Mesenchymal stem cell (in vitro differentiated cells and primary cell): ENCODE results near the gene ERICH2.

ENCODE experiments used
- DNase-seq: peaks from one replicate; pipeline ENCODE4 v3.0.0-alpha.2; 2013
- H2AFZ ChIP-seq: one replicate; pipeline ENCODE4 v1.6.1; 2013; ENCODE audit warnings: low read depth, mild to moderate bottlenecking, control low read depth, inconsistent platforms, low read length, moderate library complexity
- H2AK5ac ChIP-seq: 2 replicates; pipeline ENCODE4 v1.6.1; 2013; ENCODE audit warnings: low read length, moderate library complexity, mild to moderate bottlenecking, inconsistent platforms; ENCODE audit not compliant: severe bottlenecking
- H2BK120ac ChIP-seq: one replicate; pipeline ENCODE4 v1.6.1; 2013; ENCODE audit warnings: low read depth, mild to moderate bottlenecking, inconsistent platforms, low read length, moderate library complexity
- H2BK12ac ChIP-seq, 2 experiments: one replicate each; pipeline ENCODE4 v1.6.1; 2013; ENCODE audit warnings: inconsistent platforms in 2 of 2, low read length in 2 of 2, mild to moderate bottlenecking in 2 of 2, moderate library complexity in 2 of 2, control low read depth in 1 of 2
- H2BK15ac ChIP-seq: one replicate; pipeline ENCODE4 v1.6.1; 2013; ENCODE audit warnings: mild to moderate bottlenecking, low read depth, inconsistent platforms; ENCODE audit not compliant: poor library complexity, severe bottlenecking
- H2BK5ac ChIP-seq: 2 replicates; pipeline ENCODE4 v1.6.1; 2013; ENCODE audit warnings: low read depth, mild to moderate bottlenecking, low read length, control low read depth, inconsistent platforms; ENCODE audit not compliant: poor library complexity, severe bottlenecking
- H3K14ac ChIP-seq, 2 experiments: one replicate each; pipeline ENCODE4 v1.6.1; 2013; ENCODE audit warnings: inconsistent platforms in 2 of 2, low read length in 2 of 2, control low read depth in 1 of 2, mild to moderate bottlenecking in 1 of 2, moderate library complexity in 1 of 2
- H3K18ac ChIP-seq, 2 experiments: one replicate each; pipeline ENCODE4 v1.6.1; 2013; ENCODE audit warnings: inconsistent platforms in 2 of 2, low read length in 2 of 2, control low read depth in 1 of 2, low read depth in 1 of 2, mild to moderate bottlenecking in 1 of 2
- H3K23ac ChIP-seq, 2 experiments: one replicate each; pipeline ENCODE4 v1.6.1; 2013; ENCODE audit warnings: inconsistent platforms in 2 of 2, low read length in 2 of 2, mild to moderate bottlenecking in 2 of 2, moderate library complexity in 2 of 2, control low read depth in 1 of 2
- H3K27ac ChIP-seq: 2 replicates; pipeline ENCODE4 v1.5.1; 2013; ENCODE audit warnings: mild to moderate bottlenecking, moderate library complexity, low read length, control low read depth, inconsistent platforms; ENCODE audit not compliant: poor library complexity, severe bottlenecking
- H3K27me3 ChIP-seq, 2 experiments: 2 replicates each; pipeline versions ENCODE4 v1.6.1 to v1.7.0; 2013; ENCODE audit warnings: low read length in 2 of 2, mild to moderate bottlenecking in 2 of 2, moderate library complexity in 2 of 2, control low read depth in 1 of 2, inconsistent platforms in 1 of 2; ENCODE audit not compliant: control insufficient read depth in 1 of 2, insufficient read depth in 1 of 2
- H3K36me3 ChIP-seq, 2 experiments: 2 replicates each; pipeline versions ENCODE4 v1.6.1 to v1.7.0; 2013; ENCODE audit warnings: low read length in 2 of 2, control low read depth in 1 of 2, inconsistent platforms in 1 of 2, low read depth in 1 of 2, mild to moderate bottlenecking in 1 of 2; ENCODE audit not compliant: insufficient read depth in 2 of 2, control insufficient read depth in 1 of 2
- H3K4ac ChIP-seq, 2 experiments: one replicate each; pipeline ENCODE4 v1.6.1; 2013; ENCODE audit warnings: inconsistent platforms in 2 of 2, low read length in 2 of 2, mild to moderate bottlenecking in 2 of 2, moderate library complexity in 2 of 2, control low read depth in 1 of 2, low read depth in 1 of 2
- H3K4me1 ChIP-seq: 2 replicates; pipeline ENCODE4 v1.6.1; 2013; ENCODE audit warnings: low read depth, low read length, control low read depth; ENCODE audit not compliant: control insufficient read depth, insufficient read depth
- H3K4me2 ChIP-seq: 2 replicates; pipeline ENCODE4 v1.6.1; 2013; ENCODE audit warnings: low read length, mild to moderate bottlenecking, inconsistent platforms; ENCODE audit not compliant: poor library complexity, severe bottlenecking
- H3K4me3 ChIP-seq, 2 experiments: 2 replicates each; pipeline versions ENCODE4 v1.5.1 to v1.7.0; 2013; ENCODE audit warnings: low read length in 2 of 2, mild to moderate bottlenecking in 2 of 2, control low read depth in 1 of 2, low read depth in 1 of 2; ENCODE audit not compliant: insufficient read depth in 1 of 2
- H3K79me1 ChIP-seq: replicated peaks from 2 replicates; pipeline ENCODE4 v1.6.1; 2013; ENCODE audit warnings: mild to moderate bottlenecking, control low read depth, low read length, inconsistent platforms; ENCODE audit not compliant: poor library complexity, severe bottlenecking
- H3K9ac ChIP-seq: 2 replicates; pipeline ENCODE4 v1.7.0; 2013; ENCODE audit warnings: mild to moderate bottlenecking, low read length, moderate library complexity
- H3K9me3 ChIP-seq: 2 replicates; pipeline ENCODE4 v1.7.0; 2013; ENCODE audit warnings: mild to moderate bottlenecking, low read length; ENCODE audit not compliant: control insufficient read depth
- H4K8ac ChIP-seq: one replicate; pipeline ENCODE4 v1.6.1; 2013; ENCODE audit warnings: inconsistent platforms, mild to moderate bottlenecking, low read length, moderate library complexity
- H4K91ac ChIP-seq: one replicate; pipeline ENCODE4 v1.6.1; 2013; ENCODE audit warnings: mild to moderate bottlenecking, low read length, inconsistent platforms
- WGBS: methylation state at CpG from one replicate; pipeline ENCODE4 v1.1.7; 2013; ENCODE audit warnings: mixed read lengths; 5-methylcytosine and 5-hydroxymethylcytosine counted together

Gene ERICH2

GRCh38 chr2:170831115-170831514 is 60.9 kb downstream of the ERICH2 start:
- Histone ChIP-seq H3K4me1 (no peaks in the 10 kb centered on the region), H4K91ac (no peak overlapping the region)

GRCh38 chr2:170836027-170836426 is 65.8 kb downstream of the ERICH2 start:
- H3K4me2 ChIP-seq = no peak overlapping the region
- H3K23ac ChIP-seq = no peak overlapping the region
- no peak overlapping the region for H3K27ac ChIP-seq
- H3K14ac ChIP-seq = no peak overlapping the region
- no peaks in the 10 kb centered on the region for H3K36me3 ChIP-seq
- no peak overlapping the region for H3K4me3 ChIP-seq
- 57% methylated on average over 3 of the region's 5 CpGs for WGBS
- H3K9me3 ChIP-seq = no peaks in the 10 kb centered on the region
- H3K18ac ChIP-seq = no peak overlapping the region
- no peak overlapping the region for H2BK120ac ChIP-seq
- H2AK5ac ChIP-seq = no peak overlapping the region
- H2BK5ac ChIP-seq = no peak overlapping the region
- H4K8ac ChIP-seq = no peak overlapping the region
- H3K4ac ChIP-seq = no peak overlapping the region
- no peak for DNase-seq
- H3K4me1 ChIP-seq = no peaks in the 10 kb centered on the region
- H2BK12ac ChIP-seq = no peak overlapping the region
- H3K27me3 ChIP-seq = peaks cover 3 to 5% of the 10 kb centered on the region in 2 experiments
- H2AFZ ChIP-seq = no peak overlapping the region
- H3K9ac ChIP-seq = no peak overlapping the region
- no peak overlapping the region for H2BK15ac ChIP-seq
- H3K79me1 ChIP-seq = no peaks in the 10 kb centered on the region
- no peak overlapping the region for H4K91ac ChIP-seq

More at GRCh38 chr2:170831115-170831514, 60.9 kb downstream of the ERICH2 start:
- H3K23ac ChIP-seq = no peak overlapping the region
- no peaks in the 10 kb centered on the region for H3K9me3 ChIP-seq
- no peak overlapping the region for H3K18ac ChIP-seq
- H3K36me3 ChIP-seq = no peaks in the 10 kb centered on the region
- DNase-seq = no peak
- H2BK15ac ChIP-seq = no peak overlapping the region
- no peak overlapping the region for H2AK5ac ChIP-seq
- no peak overlapping the region for H2AFZ ChIP-seq
- WGBS = 90% methylated on average over 4 of the region's 4 CpGs
- no peak overlapping the region for H3K4me2 ChIP-seq
- H4K8ac ChIP-seq = no peak overlapping the region
- no peak overlapping the region for H3K27ac ChIP-seq
- H2BK5ac ChIP-seq = no peak overlapping the region
- H3K9ac ChIP-seq = no peak overlapping the region
- no peak overlapping the region for H3K4ac ChIP-seq
- H3K4me3 ChIP-seq = no peak overlapping the region
- no peak overlapping the region for H2BK12ac ChIP-seq
- no peak overlapping the region for H3K14ac ChIP-seq
- no peak overlapping the region for H2BK120ac ChIP-seq
- H3K27me3 ChIP-seq = peaks cover 42 to 49% of the 10 kb centered on the region in 2 experiments
- no peaks in the 10 kb centered on the region for H3K79me1 ChIP-seq

DNA sequence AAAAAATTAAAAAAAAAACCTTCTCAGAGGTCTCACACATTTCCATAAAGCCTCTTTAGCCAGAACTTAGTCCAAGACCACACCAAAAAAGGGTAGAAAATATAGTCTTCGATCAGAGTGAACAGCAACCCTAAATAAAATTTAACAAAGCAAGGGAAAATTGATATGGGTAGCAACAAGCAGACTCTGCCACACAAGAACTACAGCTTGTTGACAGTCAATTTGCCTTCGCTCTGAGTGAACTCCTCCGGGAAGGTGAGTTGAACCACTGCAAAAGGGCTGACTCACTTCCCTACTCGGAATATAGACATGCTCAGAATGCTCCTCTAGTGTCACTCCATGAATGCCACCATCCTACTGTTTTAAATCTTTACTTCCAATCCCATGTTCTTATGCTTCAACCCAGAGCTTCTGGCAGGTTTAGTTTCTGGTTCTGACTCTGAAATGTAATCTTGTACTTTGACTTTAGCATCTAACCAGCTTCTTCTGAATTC is 70.6 kb downstream of the ERICH2 start:
- 67% methylated on average over 4 of the region's 4 CpGs for WGBS
- H3K9ac ChIP-seq = no peak overlapping the region

GRCh38 chr2:170842785-170843184 is 72.6 kb downstream of the ERICH2 start:
- H2BK5ac ChIP-seq = no peak overlapping the region
- H3K23ac ChIP-seq = no peak overlapping the region
- H2AFZ ChIP-seq = no peak overlapping the region
- no peak overlapping the region for H3K27ac ChIP-seq
- no peak overlapping the region for H4K91ac ChIP-seq
- no peak overlapping the region for H2AK5ac ChIP-seq
- no peak overlapping the region for H3K14ac ChIP-seq
- no peak overlapping the region for H2BK15ac ChIP-seq
- no peaks in the 10 kb centered on the region for H3K9me3 ChIP-seq
- H2BK12ac ChIP-seq = no peak overlapping the region
- H3K4me2 ChIP-seq = no peak overlapping the region
- no peaks in the 10 kb centered on the region for H3K4me1 ChIP-seq
- H3K36me3 ChIP-seq = no peaks in the 10 kb centered on the region
- no peak overlapping the region for H3K18ac ChIP-seq
- no peak overlapping the region for H3K4ac ChIP-seq
- no peak overlapping the region for H2BK120ac ChIP-seq
- H3K27me3 ChIP-seq = peaks cover 0 to 3% of the 10 kb centered on the region in 2 experiments
- no peaks in the 10 kb centered on the region for H3K79me1 ChIP-seq
- H4K8ac ChIP-seq = no peak overlapping the region
- H3K9ac ChIP-seq = peak overlapping the region; percentile 24
- whole genome bisulfite sequencing = 52% methylated on average over 2 of the region's 2 CpGs
- no peak overlapping the region for H3K4me3 ChIP-seq
- peak; percentile 22 for DNase-seq

More for the DNA sequence above, 70.6 kb downstream of the ERICH2 start:
- no peak for DNase-seq
- Histone ChIP-seq H3K14ac (no peak overlapping the region), H2BK5ac (no peak overlapping the region), H2AK5ac (no peak overlapping the region), H4K91ac (no peak overlapping the region), H3K4me1 (no peaks in the 10 kb centered on the region), H3K4me3 (no peak overlapping the region), H3K4ac (no peak overlapping the region), H3K9me3 (no peaks in the 10 kb centered on the region), H2AFZ (no peak overlapping the region), H2BK120ac (no peak overlapping the region), H3K23ac (no peak overlapping the region), H3K4me2 (no peak overlapping the region), H3K27me3 (peaks cover 3 to 4% of the 10 kb centered on the region in 2 experiments), H4K8ac (no peak overlapping the region), H3K36me3 (no peaks in the 10 kb centered on the region), H3K79me1 (no peaks in the 10 kb centered on the region), H2BK15ac (no peak overlapping the region), H2BK12ac (no peak overlapping the region), H3K18ac (no peak overlapping the region), H3K27ac (no peak overlapping the region)
